Adrenal gland (tissue), 12 donors: Measurements from ENCODE around the gene KIF5B. TPM values are rescaled to one million over a fixed set of nuclear protein-coding genes. Genes with fewer than 3 reads are reported as not detected.

ENCODE experiments used
- DNase-seq, 7 donors: peaks; one replicate each; pipeline ENCODE4 v3.0.0-alpha.2; 2019 to 2020
- H3K27ac ChIP-seq, 5 donors: fragments of 200-600 bp; sonication (generic) in 4 of 5; 1 replicate in 3 of 5; 2 replicates in 2 of 5; pipeline versions ENCODE4 v1.5.1 to v1.8.0; 2016 to 2020; ENCODE audit warnings: mild to moderate bottlenecking in 1 of 5
- H3K27me3 ChIP-seq: fragments of 200-600 bp; 2 replicates; pipeline ENCODE4 v1.8.0; 2021
- H3K36me3 ChIP-seq, 2 donors: fragments of 200-600 bp; replicated peaks in 1 of 2; 1 replicate in 1 of 2; 2 replicates in 1 of 2; pipeline versions ENCODE4 v1.5.1 to v1.8.0; 2018 to 2022
- H3K4me1 ChIP-seq, 2 donors: fragments of 200-600 bp; replicated peaks in 1 of 2; 1 replicate in 1 of 2; 2 replicates in 1 of 2; pipeline versions ENCODE4 v1.5.1 to v1.8.0; 2018 to 2021
- H3K4me3 ChIP-seq, 4 donors: fragments of 200-600 bp; sonication (generic) in 3 of 4; one replicate each; pipeline ENCODE4 v1.5.1; 2016 to 2018
- H3K9me3 ChIP-seq, 3 donors: fragments of 200-600 bp; sonication (generic) in 1 of 3; replicated peaks in 1 of 3; 1 replicate in 2 of 3; 2 replicates in 1 of 3; pipeline versions ENCODE4 v1.5.1 to v1.8.0; 2016 to 2021
- CTCF ChIP-seq, 6 experiments: fragments of 450-650 bp in 4 of 6; fragments of 200-600 bp in 2 of 6; sonication (generic) in 1 of 6; IDR thresholded peaks; 1 replicate in 5 of 6; 2 replicates in 1 of 6; pipeline versions ENCODE4 v1.5.1 to v1.8.0; 2016 to 2021; ENCODE audit warnings: antibody characterized with exemption in 6 of 6, mild to moderate bottlenecking in 2 of 6, moderate library complexity in 1 of 6
- POLR2A ChIP-seq, 2 donors: fragments of 450-650 bp; IDR thresholded peaks; one replicate each; pipeline ENCODE4 v1.6.1; 2017; ENCODE audit warnings: antibody characterized with exemption in 2 of 2, mild to moderate bottlenecking in 2 of 2, moderate library complexity in 1 of 2
- WGBS, 4 donors: extraction: QIAGEN DNeasy Blood & Tissue Kit in 2 of 4; methylation state at CpG; one replicate each; pipeline versions ENCODE4 v1.1.5 to v1.1.7; 2013 to 2017; 5-methylcytosine and 5-hydroxymethylcytosine counted together
- intact Hi-C, 2 donors: fragments of 100-400 bp; cut with DNase I; formaldehyde crosslinking; loops; one replicate each; pipeline versions ENCODE4 v1.14.1 to v1.15.0; 2022 to 2023
- polyA plus RNA-seq, 3 donors: library from polyadenylated mRNA; stranded (reverse); fragments of 200-250 nt in 2 of 3; fragments of 350-450 nt in 1 of 3; fragmentation: Illumina TruSeq in 1 of 3; extraction: RNeasy Lipid Tissue Mini Kit (QIAGEN cat#74804) in 1 of 3; gene quantifications; one replicate each; pipeline ENCODE4 v1.2.3, GENCODE V29; 2013 to 2014
- total RNA-seq, 9 donors: library from RNA; depleted of rRNA in 4 of 9; stranded (reverse); fragments of >200 nt in 4 of 9; fragments of 120-200 nt in 1 of 9; fragmentation: NEBNext Ultra II Directional in 1 of 9; extraction: Animal tissue kit (Norgen Biotek cat#: 25700) in 1 of 9; gene quantifications; one replicate each; pipeline versions ENCODE4 v1.1.0 to v1.2.4, GENCODE V29; 2013 to 2023
- donor health status: healthy with polysubstance abuse.
- donor health status: Bipolar disorder and iron deficiency.
- donor health status: DM: yes; HTN: yes; CAD: no.
- donor health status: DM: no; HTN: no; CAD: no.
- donor health status: DM: no; HTN: no; CAD: no.
- donor health status: DM: yes; HTN: yes; CAD: no.

The KIF5B gene
- total and polyA plus RNA-seq, 12 donors = 24.2 to 139 (median 81.7) TPM

GRCh38 chr10:31963589-31963980 lies 92.6 kb downstream of the KIF5B start:
- intact Hi-C loops = no loop called here
- Histone ChIP-seq H3K27me3 (no peaks in the 10 kb centered on the region), H3K4me3 (no peak overlapping the region), H3K9me3 (no peaks in the 10 kb centered on the region), H3K4me1 (peaks cover 11 to 42% of the 10 kb centered on the region in 2 donors), H3K36me3 (no peaks in the 10 kb centered on the region), H3K27ac (no peak overlapping the region)
- TF ChIP-seq POLR2A (IDR thresholded peaks at IDR 0.05) = no peak
- TF ChIP-seq CTCF (IDR thresholded peaks at IDR 0.05) = no peak
- no peak for DNase-seq
- 83 to 100% (median 89%) methylated on average over 1 of the region's 1 CpG for WGBS, 4 donors

DNA sequence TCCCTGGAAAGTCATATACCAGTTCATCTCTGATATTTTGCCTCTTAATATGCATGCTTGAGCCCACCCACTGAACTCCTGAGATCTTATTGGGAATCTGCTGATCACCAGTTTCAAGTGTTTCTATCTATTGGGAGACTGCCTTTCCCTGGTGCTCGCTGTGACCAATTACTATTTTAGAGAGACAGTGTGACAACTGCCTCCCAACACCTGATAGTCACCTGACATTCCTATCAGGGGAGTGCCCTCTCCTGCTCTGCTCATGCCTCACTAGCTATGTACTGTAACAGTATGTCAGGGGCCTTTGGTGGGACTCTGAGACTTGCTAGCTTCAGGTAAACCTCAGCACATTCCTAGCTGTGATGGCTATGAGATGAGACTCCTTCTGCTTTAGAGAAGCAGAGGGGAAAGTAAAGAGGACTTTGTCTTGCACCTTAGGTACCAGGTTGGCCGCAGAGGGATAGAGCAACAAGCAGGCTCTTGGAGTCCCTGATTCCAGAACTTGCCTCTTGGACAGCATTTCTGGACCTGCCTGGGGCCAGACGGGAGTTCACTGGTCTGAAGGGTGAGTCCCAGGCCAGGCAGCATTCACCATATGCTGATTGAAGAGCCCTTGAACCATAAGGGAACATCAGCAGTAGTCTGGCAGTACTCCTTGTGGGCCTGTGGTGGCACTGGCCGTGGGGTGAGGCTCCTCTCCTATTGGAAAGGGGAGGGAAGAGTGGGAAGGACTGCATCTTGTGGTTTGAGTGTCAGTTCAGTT lies 93.2 kb downstream of the KIF5B start:
- intact Hi-C loops = no loop called here
- TF ChIP-seq POLR2A (IDR thresholded peaks at IDR 0.05) (no peak), CTCF (IDR thresholded peaks at IDR 0.05) (no peak)
- 80 to 97% (median 95%) methylated on average over 2 to 4 of the region's 4 CpGs for WGBS, 4 donors

GRCh38 chr10:31961277-31962074 lies 94.7 kb downstream of the KIF5B start:
- Histone ChIP-seq H3K36me3 (no peaks in the 10 kb centered on the region), H3K9me3 (no peaks in the 10 kb centered on the region), H3K4me3 (no peak overlapping the region), H3K27ac (peak overlapping the region in 2 of 5 donors; percentile 33 to 46), H3K4me1 (peaks cover 11 to 42% of the 10 kb centered on the region in 2 donors), H3K27me3 (no peaks in the 10 kb centered on the region)
- WGBS, 4 donors = 46 to 53% (median 50%) methylated on average over 8 of the region's 8 CpGs
- DNase-seq = peak in 2 of 7 donors; percentile 22 to 58
- intact Hi-C loops = no loop called here
- TF ChIP-seq POLR2A (IDR thresholded peaks at IDR 0.05) = no peak
- no peak for TF ChIP-seq CTCF (IDR thresholded peaks at IDR 0.05)

More for the DNA sequence above, 93.2 kb downstream of the KIF5B start:
- Histone ChIP-seq H3K27ac (no peak overlapping the region), H3K36me3 (no peaks in the 10 kb centered on the region), H3K9me3 (no peaks in the 10 kb centered on the region), H3K4me3 (no peak overlapping the region), H3K27me3 (no peaks in the 10 kb centered on the region), H3K4me1 (peaks cover 11 to 42% of the 10 kb centered on the region in 2 donors)
- no peak for DNase-seq

GRCh38 chr10:31959461-31960173 lies 96.6 kb downstream of the KIF5B start:
- no peaks in the 10 kb centered on the region for H3K36me3 ChIP-seq
- peak in 6 of 7 donors; percentile 42 to 54 (median 48) for DNase-seq
- peak overlapping the region in 2 of 5 donors; percentile 61 to 66 for H3K27ac ChIP-seq
- no peaks in the 10 kb centered on the region for H3K27me3 ChIP-seq
- WGBS, 4 donors = 21 to 29% (median 23%) methylated on average over 3 of the region's 3 CpGs
- peaks cover 11 to 39% of the 10 kb centered on the region in 2 donors for H3K4me1 ChIP-seq
- H3K9me3 ChIP-seq = no peaks in the 10 kb centered on the region
- intact Hi-C loops = loop anchor here in 1 of 2 donors (10.0 kb wide), 1 partner anchor 105 kb away; no protein-coding TSS in a partner anchor
- no peak for TF ChIP-seq CTCF (IDR thresholded peaks at IDR 0.05)
- TF ChIP-seq POLR2A (IDR thresholded peaks at IDR 0.05) = no peak
- no peak overlapping the region for H3K4me3 ChIP-seq
